Stimulated activated naive B cell treated with anti-CD40 and anti-IgM and Interleukin-4, amounts not matched to agents 10 μg/mL and 1 μg/mL and 100 μg/mL, for 72 hours (primary cell): ENCODE measurements around the gene PLCH2.

Source experiments
- ATAC-seq, 2 donors: fragments of 150-1000 bp; cut with Tn5 transposase; replicated peaks; 2 replicates each; pipeline ENCODE4 v1.10.0; 2021; ENCODE audit warnings: moderate library complexity in 1 of 2
- DNase-seq: peaks from one replicate; pipeline ENCODE4 v3.0.0; 2021
- H3K27ac Mint-ChIP-seq: one replicate; pipeline ENCODE4 v1.8.0; 2022; ENCODE audit warnings: mild to moderate bottlenecking, mixed read lengths
- H3K27me3 Mint-ChIP-seq, 2 donors: one replicate each; pipeline ENCODE4 v1.8.0; 2022; ENCODE audit warnings: mixed read lengths in 2 of 2
- H3K36me3 Mint-ChIP-seq, 2 donors: one replicate each; pipeline ENCODE4 v1.8.0; 2022; ENCODE audit warnings: mixed read lengths in 2 of 2, mild to moderate bottlenecking in 1 of 2
- H3K4me1 Mint-ChIP-seq, 2 donors: one replicate each; pipeline ENCODE4 v1.8.0; 2022; ENCODE audit warnings: mixed read lengths in 2 of 2, mild to moderate bottlenecking in 1 of 2
- H3K4me3 Mint-ChIP-seq, 2 donors: one replicate each; pipeline ENCODE4 v1.8.0; 2022; ENCODE audit warnings: mild to moderate bottlenecking in 2 of 2, mixed read lengths in 2 of 2, moderate library complexity in 1 of 2
- H3K9me3 Mint-ChIP-seq, 2 donors: one replicate each; pipeline ENCODE4 v1.8.0; 2022; ENCODE audit warnings: mixed read lengths in 2 of 2, mild to moderate bottlenecking in 1 of 2

Gene PLCH2

GRCh38 chr1:2476061-2476999, at the start of gene PLCH2:
Gene PLCH2, plus strand, starts transcription at chr1:2476289. Its CDS starts 300 bp downstream, at chr1:2476589.
- H3K4me3 Mint-ChIP-seq: no peak within 1 kb of the TSS
- H3K4me1 Mint-ChIP-seq: peaks cover 2 to 5% of the 10 kb centered on the region in 2 donors
- ATAC-seq: no peak
- no peaks in the 10 kb centered on the region for H3K9me3 Mint-ChIP-seq
- H3K27ac Mint-ChIP-seq: no peak within 1 kb of the TSS
- DNase-seq: no peak
- H3K27me3 Mint-ChIP-seq: peaks cover 0 to 4% of the 10 kb centered on the region in 2 donors
- H3K36me3 Mint-ChIP-seq: no peaks in the 10 kb centered on the region

GRCh38 chr1:2426540-2426939, 49.5 kb upstream of the PLCH2 start:
- no peak overlapping the region for H3K4me3 Mint-ChIP-seq
- H3K27me3 Mint-ChIP-seq: peaks cover 16 to 25% of the 10 kb centered on the region in 2 donors
- no peak overlapping the region for H3K27ac Mint-ChIP-seq
- peaks cover 9 to 14% of the 10 kb centered on the region in 2 donors for H3K9me3 Mint-ChIP-seq
- ATAC-seq (no peak), DNase-seq (no peak)
- peaks cover 5 to 9% of the 10 kb centered on the region in 2 donors for H3K36me3 Mint-ChIP-seq
- no peaks in the 10 kb centered on the region for H3K4me1 Mint-ChIP-seq

GRCh38 chr1:2427051-2427450, 49.0 kb upstream of the PLCH2 start:
- peaks cover 9 to 14% of the 10 kb centered on the region in 2 donors for H3K9me3 Mint-ChIP-seq

GRCh38 chr1:2427976-2428375, 48.1 kb upstream of the PLCH2 start:
- ATAC-seq (no peak), DNase-seq (no peak)
- Mint-ChIP-seq H3K4me3 (no peak overlapping the region), H3K27ac (no peak overlapping the region), H3K36me3 (peaks cover 5 to 9% of the 10 kb centered on the region in 2 donors), H3K9me3 (peaks cover 9 to 14% of the 10 kb centered on the region in 2 donors), H3K27me3 (peaks cover 16 to 25% of the 10 kb centered on the region in 2 donors), H3K4me1 (no peaks in the 10 kb centered on the region)

More at GRCh38 chr1:2427051-2427450, 49.0 kb upstream of the PLCH2 start:
- ATAC-seq: no peak
- H3K4me1 Mint-ChIP-seq: no peaks in the 10 kb centered on the region
- no peak for DNase-seq
- H3K27ac Mint-ChIP-seq: no peak overlapping the region
- H3K4me3 Mint-ChIP-seq: no peak overlapping the region
- H3K27me3 Mint-ChIP-seq: peaks cover 16 to 25% of the 10 kb centered on the region in 2 donors
- peaks cover 5 to 9% of the 10 kb centered on the region in 2 donors for H3K36me3 Mint-ChIP-seq

GRCh38 chr1:2428490-2428889, 47.6 kb upstream of the PLCH2 start:
- Mint-ChIP-seq H3K4me3 (no peak overlapping the region), H3K27ac (no peak overlapping the region), H3K4me1 (no peaks in the 10 kb centered on the region), H3K36me3 (peaks cover 5 to 9% of the 10 kb centered on the region in 2 donors), H3K27me3 (peaks cover 16 to 25% of the 10 kb centered on the region in 2 donors), H3K9me3 (peaks cover 9 to 10% of the 10 kb centered on the region in 2 donors)
- DNase-seq (no peak), ATAC-seq (no peak)

GRCh38 chr1:2429780-2430591, 46.1 kb upstream of the PLCH2 start:
- DNase-seq: no peak
- H3K4me3 Mint-ChIP-seq: no peak overlapping the region
- ATAC-seq: peak in 1 of 2 donors; percentile 54
- no peak overlapping the region for H3K27ac Mint-ChIP-seq
- no peaks in the 10 kb centered on the region for H3K4me1 Mint-ChIP-seq
- H3K9me3 Mint-ChIP-seq: peaks cover 9 to 10% of the 10 kb centered on the region in 2 donors
- peaks cover 16 to 29% of the 10 kb centered on the region in 2 donors for H3K27me3 Mint-ChIP-seq
- H3K36me3 Mint-ChIP-seq: peaks cover 5 to 9% of the 10 kb centered on the region in 2 donors

- Mint-ChIP-seq H3K4me1 (no peaks in the 10 kb centered on the region), H3K27me3 (peaks cover 20 to 35% of the 10 kb centered on the region in 2 donors), H3K4me3 (no peak overlapping the region), H3K36me3 (peaks cover 5 to 9% of the 10 kb centered on the region in 2 donors), H3K9me3 (peaks cover 9 to 10% of the 10 kb centered on the region in 2 donors), H3K27ac (no peak overlapping the region)
- ATAC-seq (no peak), DNase-seq (no peak)
Observed at GRCh38 chr1:2430592-2430973, 45.5 kb upstream of the PLCH2 start.

GRCh38 chr1:2431103-2431502, 45.0 kb upstream of the PLCH2 start:
- Mint-ChIP-seq H3K27me3 (peaks cover 20 to 36% of the 10 kb centered on the region in 2 donors), H3K27ac (no peak overlapping the region), H3K4me1 (no peaks in the 10 kb centered on the region), H3K9me3 (peaks cover 9 to 10% of the 10 kb centered on the region in 2 donors), H3K36me3 (peaks cover 5 to 9% of the 10 kb centered on the region in 2 donors), H3K4me3 (no peak overlapping the region)
- no peak for DNase-seq
- no peak for ATAC-seq

- Mint-ChIP-seq H3K4me3 (no peak overlapping the region), H3K4me1 (no peaks in the 10 kb centered on the region), H3K27me3 (peaks cover 20 to 36% of the 10 kb centered on the region in 2 donors), H3K36me3 (peaks cover 5 to 9% of the 10 kb centered on the region in 2 donors), H3K9me3 (peaks cover 9 to 10% of the 10 kb centered on the region in 2 donors), H3K27ac (no peak overlapping the region)
- DNase-seq (no peak), ATAC-seq (no peak)
Observed at GRCh38 chr1:2431518-2431917, 44.6 kb upstream of the PLCH2 start.

- Mint-ChIP-seq H3K4me3 (no peak overlapping the region), H3K27ac (no peak overlapping the region), H3K4me1 (no peaks in the 10 kb centered on the region), H3K9me3 (peaks cover 9 to 10% of the 10 kb centered on the region in 2 donors), H3K36me3 (peaks cover 5 to 9% of the 10 kb centered on the region in 2 donors), H3K27me3 (peaks cover 22 to 40% of the 10 kb centered on the region in 2 donors)
- ATAC-seq: no peak
- no peak for DNase-seq
Observed at GRCh38 chr1:2432441-2432844, 43.6 kb upstream of the PLCH2 start.

GRCh38 chr1:2433196-2433595, 42.9 kb upstream of the PLCH2 start:
- DNase-seq (no peak), ATAC-seq (no peak)
- H3K27me3 Mint-ChIP-seq: peaks cover 24 to 47% of the 10 kb centered on the region in 2 donors
- H3K4me1 Mint-ChIP-seq: no peaks in the 10 kb centered on the region
- H3K27ac Mint-ChIP-seq: no peak overlapping the region
- peaks cover 5 to 9% of the 10 kb centered on the region in 2 donors for H3K36me3 Mint-ChIP-seq
- H3K4me3 Mint-ChIP-seq: no peak overlapping the region
- H3K9me3 Mint-ChIP-seq: peaks cover 9 to 10% of the 10 kb centered on the region in 2 donors

GRCh38 chr1:2433936-2434655, 42.0 kb upstream of the PLCH2 start:
- H3K27me3 Mint-ChIP-seq: peaks cover 22 to 52% of the 10 kb centered on the region in 2 donors
- peaks cover 9 to 10% of the 10 kb centered on the region in 2 donors for H3K9me3 Mint-ChIP-seq
- peaks cover 5 to 9% of the 10 kb centered on the region in 2 donors for H3K36me3 Mint-ChIP-seq
- H3K4me3 Mint-ChIP-seq: no peak overlapping the region
- no peak for DNase-seq
- no peak for ATAC-seq
- no peak overlapping the region for H3K27ac Mint-ChIP-seq
- H3K4me1 Mint-ChIP-seq: no peaks in the 10 kb centered on the region

GRCh38 chr1:2435091-2435490, 41.0 kb upstream of the PLCH2 start:
- Mint-ChIP-seq H3K9me3 (peaks cover 2 to 3% of the 10 kb centered on the region in 2 donors), H3K4me1 (peaks cover 0 to 2% of the 10 kb centered on the region in 2 donors), H3K4me3 (no peak overlapping the region), H3K36me3 (peaks cover 0 to 3% of the 10 kb centered on the region in 2 donors), H3K27me3 (peaks cover 16 to 50% of the 10 kb centered on the region in 2 donors), H3K27ac (no peak overlapping the region)
- DNase-seq (no peak), ATAC-seq (no peak)
